T-helper 1 cell (primary cell): ENCODE results near the gene SNX32.

Experiments
- DNase-seq, 5 donors: peaks; one replicate each; pipeline ENCODE4 v3.0.0-alpha.2; 2012 to 2020

SNX32 gene

GRCh38 chr11:65857500-65857852, 23.7 kb downstream of the SNX32 start:
- peak; percentile 41 to 73 (median 60) for DNase-seq

GRCh38 chr11:65857853-65858680, 24.3 kb downstream of the SNX32 start, which contains the start of gene CFL1:
Gene CFL1 (minus strand): TSS chr11:65858180. CDS start chr11:65858099, 81 bp downstream.
- peak; percentile 95 to 99 (median 96) for DNase-seq

- no peak for DNase-seq
These were observed 24.9 kb downstream of the SNX32 start for GRCh38 chr11:65858681-65859087.

DNA sequence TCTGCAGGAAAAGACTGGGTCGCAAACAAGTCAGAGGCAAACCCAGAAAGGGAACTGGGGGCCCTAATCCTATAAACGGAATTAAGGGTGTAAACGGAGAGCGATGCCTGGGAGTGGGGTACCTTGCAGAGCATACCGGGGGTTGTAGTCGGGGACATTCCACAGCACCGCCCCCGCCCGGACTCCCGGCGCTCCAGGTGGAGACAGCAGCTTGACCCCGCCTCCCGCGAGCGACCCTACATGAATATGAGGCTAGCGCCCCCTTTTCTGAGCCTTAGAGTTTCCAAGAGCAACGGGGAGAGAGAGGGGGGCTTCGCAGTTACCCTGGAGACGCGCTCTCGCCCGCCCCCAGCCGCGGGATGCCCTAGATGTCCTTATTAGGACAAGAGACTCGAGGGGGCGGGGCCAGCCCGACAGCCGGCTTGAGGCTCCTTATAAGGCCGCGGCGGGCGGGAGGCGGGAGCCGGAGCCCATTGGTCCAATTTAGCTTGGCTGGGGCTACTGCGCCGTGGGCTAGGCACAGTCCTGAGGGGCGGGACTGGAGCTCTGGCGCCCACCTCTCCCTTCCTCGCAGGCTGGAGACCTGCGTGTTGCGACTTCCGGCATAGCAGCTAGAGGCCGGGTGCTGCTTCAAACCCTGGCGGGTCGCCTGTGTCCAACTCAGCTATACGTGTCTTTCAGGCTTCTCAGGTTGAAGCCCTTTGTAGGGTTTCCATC, 25.5 kb downstream of the SNX32 start:
- peak; percentile 94 to 99 (median 94) for DNase-seq

DNA sequence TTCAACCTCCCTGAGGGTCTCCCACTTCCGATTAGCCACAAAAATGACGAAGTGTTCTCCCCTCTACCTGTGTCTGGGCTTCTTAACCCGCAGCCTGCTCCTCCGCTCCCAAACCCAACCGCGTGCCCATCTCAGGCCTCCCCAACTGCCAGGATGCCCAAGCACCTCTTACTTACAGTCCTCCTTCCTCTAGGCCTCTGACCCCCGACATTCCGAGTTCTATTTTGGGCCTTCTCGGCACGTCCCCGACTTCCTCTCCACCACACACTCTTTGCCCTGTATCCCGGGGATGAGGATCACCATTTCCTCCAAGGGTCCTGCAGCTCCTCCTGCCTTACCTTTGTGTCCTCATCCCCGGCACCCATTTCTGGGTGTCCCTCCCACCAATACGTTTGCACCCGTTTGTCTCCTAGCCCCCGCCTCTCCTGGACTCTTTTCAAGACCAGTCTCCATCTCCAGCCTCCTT, 26.1 kb downstream of the SNX32 start:
- DNase-seq = no peak

DNA sequence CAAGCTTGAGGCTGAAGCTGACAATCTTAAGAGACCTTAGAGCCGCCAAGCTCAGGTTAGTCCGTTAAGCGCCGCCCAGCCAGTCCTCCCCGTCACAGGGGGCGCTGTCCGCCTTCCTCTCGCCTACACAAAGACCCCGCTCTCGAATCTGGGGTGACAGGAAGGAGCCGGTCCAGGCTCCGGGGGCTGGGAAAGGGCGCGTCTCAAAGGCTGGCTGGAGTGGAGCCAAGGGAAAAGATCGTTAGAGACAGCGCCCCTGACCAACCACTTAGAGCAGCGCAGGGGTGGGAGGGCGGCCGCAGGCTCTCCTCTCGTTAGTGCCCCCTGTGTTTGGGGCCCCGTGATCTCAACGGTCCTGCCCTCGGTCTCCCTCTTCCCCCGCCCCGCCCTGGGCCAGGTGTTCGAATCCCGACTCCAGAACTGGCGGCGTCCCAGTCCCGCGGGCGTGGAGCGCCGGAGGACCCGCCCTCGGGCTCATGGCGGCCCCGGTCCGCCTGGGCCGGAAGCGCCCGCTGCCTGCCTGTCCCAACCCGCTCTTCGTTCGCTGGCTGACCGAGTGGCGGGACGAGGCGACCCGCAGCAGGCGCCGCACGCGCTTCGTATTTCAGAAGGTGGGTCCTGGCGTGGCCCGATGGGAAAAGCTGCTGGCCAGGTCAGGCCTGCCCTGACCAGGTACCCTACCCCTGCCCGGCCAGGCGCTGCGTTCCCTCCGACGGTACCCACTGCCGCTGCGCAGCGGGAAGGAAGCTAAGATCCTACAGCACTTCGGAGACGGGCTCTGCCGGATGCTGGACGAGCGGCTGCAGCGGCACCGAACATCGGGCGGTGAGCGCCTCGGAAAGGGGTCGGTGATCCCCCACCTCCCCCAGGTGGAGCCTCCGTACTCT, 26.8 kb downstream of the SNX32 start, which contains the start of gene MUS81:
Gene MUS81, plus strand, starts transcription at position 156 of the 887 bp plus-strand sequence. Its CDS starts 321 bp downstream, at position 477.
- peak; percentile 86 to 96 (median 92) for DNase-seq

GRCh38 chr11:65861165-65861505, 27.4 kb downstream of the SNX32 start:
- no peak for DNase-seq

DNA sequence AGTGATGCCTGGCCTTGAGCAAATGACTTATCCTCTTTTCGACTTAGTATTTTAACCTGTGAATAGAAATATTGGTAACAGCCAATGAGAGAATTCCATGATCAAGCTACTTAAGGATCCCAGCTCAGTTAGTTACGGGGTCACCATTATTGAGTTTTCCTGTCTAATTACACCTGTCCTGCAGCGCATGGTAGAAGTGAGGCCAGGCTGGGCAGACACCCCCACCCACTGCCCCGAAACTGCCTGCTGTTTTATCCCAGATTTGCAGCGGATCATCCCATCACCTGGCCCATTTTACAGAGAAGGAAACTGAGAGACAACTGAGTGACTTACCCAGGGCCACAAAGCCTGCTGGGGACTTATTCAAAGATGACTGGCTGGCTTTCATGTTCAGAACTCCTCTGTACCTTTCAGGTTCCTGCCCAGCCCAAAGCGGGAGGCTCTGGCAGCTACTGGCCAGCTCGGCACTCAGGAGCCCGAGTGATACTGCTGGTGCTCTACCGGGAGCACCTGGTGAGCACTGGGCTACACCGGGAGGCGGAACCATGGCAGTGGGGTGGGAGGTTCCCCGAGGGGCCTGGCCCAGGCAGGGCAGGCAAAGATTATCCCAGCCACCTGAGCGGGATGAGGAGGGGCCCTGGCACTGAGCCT, 27.9 kb downstream of the SNX32 start:
- DNase-seq = no peak

GRCh38 chr11:65862191-65862735, 28.5 kb downstream of the SNX32 start:
- no peak for DNase-seq

DNA sequence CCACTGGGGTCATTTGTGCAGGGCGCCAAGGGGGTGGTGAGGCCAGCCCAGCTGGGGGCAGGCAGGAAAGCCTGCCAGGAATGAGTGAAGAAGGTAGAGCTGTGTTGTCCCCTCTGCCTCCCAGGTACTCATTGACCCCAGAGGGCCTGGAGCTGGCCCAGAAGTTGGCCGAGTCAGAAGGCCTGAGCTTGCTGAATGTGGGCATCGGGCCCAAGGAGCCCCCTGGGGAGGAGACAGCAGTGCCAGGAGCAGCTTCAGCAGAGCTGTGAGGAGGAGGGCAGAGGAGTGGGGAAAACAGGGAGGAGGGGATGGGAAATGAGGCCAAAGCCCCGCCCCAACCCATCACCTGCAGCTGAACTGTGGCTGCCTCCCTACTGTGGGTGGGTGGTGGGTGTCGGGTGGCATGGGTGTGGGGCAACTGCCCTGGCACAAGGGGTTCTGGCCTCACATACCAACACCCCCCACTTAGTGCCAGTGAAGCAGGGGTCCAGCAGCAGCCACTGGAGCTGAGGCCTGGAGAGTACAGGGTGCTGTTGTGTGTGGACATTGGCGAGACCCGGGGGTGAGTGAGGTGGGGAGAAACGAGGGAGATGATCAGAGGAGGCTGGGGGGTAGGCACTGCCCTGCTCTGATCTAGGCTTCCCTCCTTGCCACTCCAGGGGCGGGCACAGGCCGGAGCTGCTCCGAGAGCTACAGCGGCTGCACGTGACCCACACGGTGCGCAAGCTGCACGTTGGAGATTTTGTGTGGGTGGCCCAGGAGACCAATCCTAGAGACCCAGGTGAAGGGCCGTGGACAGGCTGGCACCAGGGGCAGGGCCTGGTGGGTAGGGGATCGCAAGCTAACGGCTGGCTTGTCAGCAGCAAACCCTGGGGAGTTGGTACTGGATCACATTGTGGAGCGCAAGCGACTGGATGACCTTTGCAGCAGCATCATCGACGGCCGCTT, 29.5 kb downstream of the SNX32 start:
- DNase-seq = no peak

GRCh38 chr11:65863889-65864705, 30.3 kb downstream of the SNX32 start:
- DNase-seq = no peak

GRCh38 chr11:65864706-65865471, 31.1 kb downstream of the SNX32 start:
- no peak for DNase-seq

GRCh38 chr11:65865550-65866172, 31.9 kb downstream of the SNX32 start:
- DNase-seq = no peak

GRCh38 chr11:65866509-65867283, 32.9 kb downstream of the SNX32 start:
- no peak for DNase-seq

DNA sequence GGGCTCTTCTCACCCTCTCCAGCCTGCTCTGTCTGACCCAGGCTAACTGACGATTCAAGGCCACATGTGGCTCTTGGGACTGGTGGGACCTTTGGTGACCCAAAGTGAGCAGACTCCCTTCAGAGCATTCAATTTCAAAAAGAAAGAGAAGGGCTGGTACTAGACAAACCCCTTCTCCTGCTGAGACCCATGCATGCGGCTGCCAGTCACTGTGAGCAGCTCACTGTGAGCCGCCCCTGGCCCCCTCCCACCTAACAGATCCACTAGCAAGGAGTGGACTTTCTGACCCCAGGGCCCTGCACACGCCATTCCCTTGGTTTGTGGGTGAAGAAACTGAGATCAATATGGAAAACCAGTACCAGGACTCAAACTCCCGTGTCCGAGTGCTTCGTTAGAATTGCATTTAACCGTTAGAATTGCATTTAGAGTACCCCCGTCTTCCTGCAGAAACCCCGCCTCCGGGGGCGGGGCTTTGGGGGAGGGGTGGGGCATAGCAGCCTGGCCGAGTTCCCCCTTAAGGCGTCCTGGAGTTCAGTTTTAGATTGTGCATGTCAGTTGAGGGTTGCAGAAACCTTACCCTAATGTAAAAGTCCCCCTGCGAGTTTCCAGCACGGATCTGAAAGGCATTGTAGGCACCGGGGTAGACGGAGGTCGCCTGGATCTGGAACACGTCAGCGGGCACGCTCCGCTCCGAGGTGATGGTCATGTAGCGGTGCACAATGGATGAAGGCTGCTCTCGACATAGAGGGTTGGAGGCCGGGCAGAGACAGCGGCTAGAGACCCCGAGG, 33.7 kb downstream of the SNX32 start:
- no peak for DNase-seq

DNA sequence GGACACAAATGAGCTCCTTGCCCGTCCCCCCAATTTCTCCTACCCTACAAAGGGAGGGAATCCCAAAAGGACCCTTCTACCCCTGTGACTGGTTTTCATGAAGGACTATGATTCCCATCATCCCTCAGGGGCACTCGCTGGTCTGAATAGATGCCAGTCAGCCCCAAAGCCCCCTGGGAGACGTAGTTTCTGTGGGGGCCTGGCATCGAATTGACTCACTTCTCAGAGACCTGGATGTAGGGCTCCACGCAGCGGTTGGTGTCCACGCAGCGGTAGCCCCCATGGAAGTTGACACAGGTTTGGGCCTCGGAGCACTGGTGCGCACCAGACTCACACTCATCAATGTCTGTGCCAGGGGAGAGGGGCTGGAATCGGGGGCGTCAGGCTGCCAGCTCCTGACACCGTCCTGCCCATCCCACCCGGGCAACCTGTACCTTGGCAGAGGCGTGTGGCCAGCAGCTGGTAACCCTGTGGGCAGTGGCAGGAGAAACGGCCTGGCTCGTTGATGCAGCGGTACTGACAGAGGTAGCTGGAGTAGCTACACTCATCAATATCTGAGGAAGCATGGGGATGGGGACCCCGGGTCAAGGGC, 34.4 kb downstream of the SNX32 start:
- DNase-seq = no peak
